GM12872 (cell line): ENCODE measurements around the gene MAOB.

Source experiments
- CTCF ChIP-seq: IDR thresholded peaks from 3 replicates; pipeline ENCODE4 v1.5.1; 2011; ENCODE audit warnings: low read depth, mild to moderate bottlenecking, low read length, moderate library complexity; ENCODE audit not compliant: insufficient read depth

Gene MAOB

DNA sequence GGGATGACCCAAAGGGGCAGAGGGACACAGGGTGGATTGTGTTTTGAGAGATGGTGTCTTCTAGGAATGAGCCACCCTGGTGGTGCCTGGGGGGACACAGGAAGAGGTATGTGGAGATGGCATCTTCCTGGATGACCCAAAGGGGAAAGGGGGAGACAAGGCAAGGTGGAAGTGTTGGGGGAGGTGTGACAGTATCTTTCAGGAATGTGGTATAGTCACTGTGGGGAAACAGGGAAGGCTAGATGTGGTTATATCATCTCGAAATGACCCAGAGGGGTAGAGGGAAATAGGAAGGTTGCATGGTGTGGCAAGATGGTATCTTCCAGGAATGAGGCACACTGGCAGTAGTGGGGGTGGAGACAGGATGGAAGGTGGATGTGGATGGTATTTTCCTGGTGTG lies 163.3 kb downstream of the MAOB start:
- TF ChIP-seq CTCF = no peak

- TF ChIP-seq CTCF = no peak
These were observed 163.7 kb downstream of the MAOB start for GRCh38 chrX:43718546-43718945.

DNA sequence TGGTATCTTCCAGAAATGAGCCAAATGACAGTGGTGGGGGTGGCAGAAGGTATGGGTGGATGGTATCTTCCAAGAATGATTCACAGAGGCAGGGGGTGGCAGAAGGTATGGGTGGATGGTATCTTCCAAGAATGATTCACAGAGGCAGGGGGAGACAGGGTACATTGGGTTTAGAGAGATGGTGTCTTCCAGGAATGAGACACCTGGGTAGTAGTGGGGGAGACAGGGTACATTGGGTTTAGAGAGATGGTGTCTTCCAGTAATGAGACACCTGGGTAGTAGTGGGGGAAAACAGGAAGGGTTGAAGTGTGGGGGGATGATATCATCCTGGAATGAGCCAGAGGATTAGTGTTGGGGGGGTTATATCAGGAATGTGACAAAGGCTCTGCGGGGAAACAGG lies 164.2 kb downstream of the MAOB start:
- no peak for TF ChIP-seq CTCF

DNA sequence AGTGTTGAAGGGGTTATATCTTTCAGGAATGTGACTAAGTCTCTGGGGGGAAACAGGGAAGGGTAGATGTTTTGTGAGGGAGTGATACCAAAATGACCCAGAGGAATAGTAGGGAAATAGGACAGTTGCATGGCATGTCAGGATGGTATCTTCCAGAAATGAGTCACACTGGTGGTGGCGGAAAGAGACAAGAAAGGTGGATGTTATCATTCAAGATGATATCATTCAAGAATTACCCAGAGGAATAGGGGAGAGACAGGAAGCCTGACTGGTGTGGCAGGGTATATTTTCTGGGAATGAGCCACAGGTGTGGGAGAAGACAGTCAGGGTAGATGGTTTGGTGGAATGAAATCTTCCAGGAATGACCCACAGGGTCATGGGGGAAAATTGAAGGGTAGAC lies 165.1 kb downstream of the MAOB start:
- TF ChIP-seq CTCF = no peak

- no peak for TF ChIP-seq CTCF
These were observed 165.6 kb downstream of the MAOB start for GRCh38 chrX:43716696-43717095.
